Vagina (tissue), 2 donors: ENCODE results near the gene BMAL1.

Experiments
- POLR2A ChIP-seq, 2 donors: fragments of 450-650 bp; IDR thresholded peaks; one replicate each; pipeline ENCODE4 v1.6.1; 2017; ENCODE audit warnings: antibody characterized with exemption in 2 of 2, mild to moderate bottlenecking in 2 of 2, moderate library complexity in 2 of 2
- TF ChIP-seq, protein P1 (sequence below), 3 experiments: fragments of 450-650 bp in 2 of 3; fragments of 200-600 bp in 1 of 3; sonication (generic) in 1 of 3; IDR thresholded peaks; one replicate each; pipeline ENCODE4 v1.5.1; 2017 to 2019; ENCODE audit warnings: antibody characterized with exemption in 3 of 3, mild to moderate bottlenecking in 2 of 3, moderate library complexity in 2 of 3

DNA sequence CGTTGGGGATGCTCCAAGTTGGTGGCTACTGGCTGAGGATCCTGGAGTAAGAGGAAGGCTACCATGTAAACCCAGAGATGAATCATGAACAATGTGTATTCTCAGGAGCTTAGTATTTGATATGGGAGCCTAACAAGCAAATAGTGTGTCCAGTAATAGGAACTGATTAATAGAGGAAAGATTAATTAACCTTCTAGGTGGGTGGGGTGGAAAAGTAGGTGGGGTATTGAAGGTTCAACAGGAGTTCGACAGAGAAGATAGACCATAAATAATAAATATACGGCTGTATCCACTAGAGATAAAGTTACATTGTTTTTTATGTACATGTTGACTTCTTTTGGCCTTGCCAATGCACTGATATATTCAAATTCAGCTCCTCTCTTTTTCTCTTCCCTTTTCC is 43.1 kb downstream of the BMAL1 start:
- TF ChIP-seq, protein P1, sequence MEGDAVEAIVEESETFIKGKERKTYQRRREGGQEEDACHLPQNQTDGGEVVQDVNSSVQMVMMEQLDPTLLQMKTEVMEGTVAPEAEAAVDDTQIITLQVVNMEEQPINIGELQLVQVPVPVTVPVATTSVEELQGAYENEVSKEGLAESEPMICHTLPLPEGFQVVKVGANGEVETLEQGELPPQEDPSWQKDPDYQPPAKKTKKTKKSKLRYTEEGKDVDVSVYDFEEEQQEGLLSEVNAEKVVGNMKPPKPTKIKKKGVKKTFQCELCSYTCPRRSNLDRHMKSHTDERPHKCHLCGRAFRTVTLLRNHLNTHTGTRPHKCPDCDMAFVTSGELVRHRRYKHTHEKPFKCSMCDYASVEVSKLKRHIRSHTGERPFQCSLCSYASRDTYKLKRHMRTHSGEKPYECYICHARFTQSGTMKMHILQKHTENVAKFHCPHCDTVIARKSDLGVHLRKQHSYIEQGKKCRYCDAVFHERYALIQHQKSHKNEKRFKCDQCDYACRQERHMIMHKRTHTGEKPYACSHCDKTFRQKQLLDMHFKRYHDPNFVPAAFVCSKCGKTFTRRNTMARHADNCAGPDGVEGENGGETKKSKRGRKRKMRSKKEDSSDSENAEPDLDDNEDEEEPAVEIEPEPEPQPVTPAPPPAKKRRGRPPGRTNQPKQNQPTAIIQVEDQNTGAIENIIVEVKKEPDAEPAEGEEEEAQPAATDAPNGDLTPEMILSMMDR (IDR thresholded peaks at IDR 0.05) = no peak
- TF ChIP-seq POLR2A (IDR thresholded peaks at IDR 0.05) = no peak
